ENCODE measurements around the gene SAP25.
A peak's percentile ranks its signal among the peaks of the same experiment; 100 is the strongest.

SAP25 gene

DNA sequence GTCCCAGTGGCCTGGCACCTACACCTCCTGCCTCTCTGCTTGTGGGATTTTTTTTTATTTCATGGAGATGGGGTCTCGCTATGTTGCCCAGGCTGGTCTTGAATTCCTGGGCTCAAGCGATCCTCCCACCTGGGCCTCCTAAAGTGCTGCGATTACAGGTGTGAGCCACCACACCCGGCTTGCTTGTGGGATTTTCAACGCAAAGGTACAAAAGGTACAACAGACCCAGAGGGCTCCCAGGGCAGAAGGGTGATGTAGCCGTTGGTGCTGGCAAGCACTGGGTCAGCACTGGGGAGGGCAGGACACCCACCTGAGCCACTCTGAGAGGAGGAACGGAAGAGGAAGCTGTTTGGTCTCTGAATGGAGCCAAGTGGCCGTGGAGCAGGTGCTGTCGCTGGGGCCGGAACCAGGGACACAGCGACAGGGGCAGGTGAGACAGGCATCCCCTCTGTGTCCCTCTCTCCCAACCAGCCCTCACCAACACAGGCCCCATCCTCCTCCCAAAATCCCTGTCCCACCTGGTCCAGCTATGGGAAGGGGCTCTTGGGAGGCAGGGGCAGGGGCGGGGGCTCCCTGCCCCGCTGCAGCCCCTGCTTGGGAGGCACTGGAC, 2.8 kb upstream of the SAP25 start:
- H3K4me3 Mint-ChIP-seq, result peak overlapping the region in 1 of 2 donors; percentile 35
- H3K9me3 Mint-ChIP-seq, result no peaks in the 10 kb centered on the region
- ATAC-seq (replicated peaks) (no peak), DNase-seq (no peak)
- H3K27me3 Mint-ChIP-seq, result no peaks in the 10 kb centered on the region
- peaks cover 15% of the 10 kb centered on the region for H3K36me3 Mint-ChIP-seq (ENCODE audit: insufficient read depth)
- peak overlapping the region in 1 of 2 donors; percentile 88 for H3K27ac Mint-ChIP-seq
- H3K4me1 Mint-ChIP-seq (ENCODE audit: low read depth in 2 of 2), result peaks cover 8% of the 10 kb centered on the region in 2 donors

DNA sequence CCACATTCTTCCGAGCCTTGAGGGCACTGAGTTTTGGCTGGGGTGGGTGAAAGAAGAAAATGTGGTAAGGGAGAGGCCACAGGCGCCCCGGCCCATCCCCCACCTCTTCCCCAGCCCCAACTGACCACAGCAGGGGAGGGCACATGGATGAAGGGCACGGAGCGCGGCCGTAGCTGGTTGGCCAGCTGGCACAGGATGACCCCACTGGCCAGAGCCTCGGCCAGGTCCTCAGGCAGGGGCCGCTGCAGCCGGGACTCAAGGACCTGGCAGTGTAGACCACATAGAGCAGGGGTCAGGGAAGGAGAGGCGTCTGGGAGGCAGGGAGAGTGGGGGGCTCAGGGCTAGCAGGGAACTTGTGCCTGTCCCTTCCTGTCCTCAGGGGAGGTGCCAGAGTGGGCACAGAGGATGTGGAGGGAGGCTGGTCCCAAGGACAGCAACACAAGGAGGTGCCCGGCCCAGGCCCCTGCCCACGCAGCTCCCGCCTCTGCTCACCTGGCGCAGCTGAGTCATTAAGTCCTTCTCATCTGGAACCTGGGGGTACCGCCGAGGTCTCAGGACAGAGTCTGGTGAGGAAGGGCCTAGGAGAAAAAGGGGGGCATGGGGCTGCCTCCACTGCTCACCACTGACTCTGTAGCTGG, 2.2 kb upstream of the SAP25 start:
- no peak overlapping the region for H3K4me3 Mint-ChIP-seq

DNA sequence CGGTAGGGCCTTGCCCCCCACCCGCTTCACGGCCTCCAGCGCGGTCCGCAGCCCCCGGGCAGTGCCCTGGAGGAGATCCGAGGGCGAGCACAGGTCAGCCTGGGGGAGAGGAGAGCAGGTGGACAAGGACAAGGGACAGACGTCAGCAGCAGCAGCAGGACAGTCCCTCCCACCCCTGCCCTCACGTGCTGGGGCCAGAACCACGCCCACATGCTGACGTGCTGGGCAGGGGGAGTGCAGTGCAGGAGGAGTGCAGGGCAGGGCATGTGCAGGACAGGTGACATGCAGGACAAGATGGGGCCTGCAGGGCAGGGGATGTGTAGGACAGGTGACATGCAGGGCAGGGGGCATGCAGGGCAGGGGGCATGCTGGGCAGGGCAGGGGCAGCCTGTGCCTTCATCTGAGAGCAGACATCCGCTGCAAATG, 1.5 kb upstream of the SAP25 start:
- no peaks in the 10 kb centered on the region for H3K27me3 Mint-ChIP-seq
- H3K4me1 Mint-ChIP-seq (ENCODE audit: low read depth in 2 of 2), result peaks cover 5 to 8% of the 10 kb centered on the region in 2 donors
- H3K27ac Mint-ChIP-seq, result peak overlapping the region in 1 of 2 donors; percentile 55
- ATAC-seq (replicated peaks) (no peak), DNase-seq (no peak)
- peaks cover 22% of the 10 kb centered on the region for H3K36me3 Mint-ChIP-seq (ENCODE audit: insufficient read depth)
- no peaks in the 10 kb centered on the region for H3K9me3 Mint-ChIP-seq
- H3K4me3 Mint-ChIP-seq, result no peak overlapping the region

More for the DNA sequence above, 2.2 kb upstream of the SAP25 start:
- ATAC-seq (replicated peaks) (no peak), DNase-seq (no peak)
- H3K27me3 Mint-ChIP-seq, result no peaks in the 10 kb centered on the region
- peak overlapping the region in 1 of 2 donors; percentile 88 for H3K27ac Mint-ChIP-seq
- H3K9me3 Mint-ChIP-seq, result no peaks in the 10 kb centered on the region
- peaks cover 5 to 8% of the 10 kb centered on the region in 2 donors for H3K4me1 Mint-ChIP-seq (ENCODE audit: low read depth in 2 of 2)
- peaks cover 16% of the 10 kb centered on the region for H3K36me3 Mint-ChIP-seq (ENCODE audit: insufficient read depth)

DNA sequence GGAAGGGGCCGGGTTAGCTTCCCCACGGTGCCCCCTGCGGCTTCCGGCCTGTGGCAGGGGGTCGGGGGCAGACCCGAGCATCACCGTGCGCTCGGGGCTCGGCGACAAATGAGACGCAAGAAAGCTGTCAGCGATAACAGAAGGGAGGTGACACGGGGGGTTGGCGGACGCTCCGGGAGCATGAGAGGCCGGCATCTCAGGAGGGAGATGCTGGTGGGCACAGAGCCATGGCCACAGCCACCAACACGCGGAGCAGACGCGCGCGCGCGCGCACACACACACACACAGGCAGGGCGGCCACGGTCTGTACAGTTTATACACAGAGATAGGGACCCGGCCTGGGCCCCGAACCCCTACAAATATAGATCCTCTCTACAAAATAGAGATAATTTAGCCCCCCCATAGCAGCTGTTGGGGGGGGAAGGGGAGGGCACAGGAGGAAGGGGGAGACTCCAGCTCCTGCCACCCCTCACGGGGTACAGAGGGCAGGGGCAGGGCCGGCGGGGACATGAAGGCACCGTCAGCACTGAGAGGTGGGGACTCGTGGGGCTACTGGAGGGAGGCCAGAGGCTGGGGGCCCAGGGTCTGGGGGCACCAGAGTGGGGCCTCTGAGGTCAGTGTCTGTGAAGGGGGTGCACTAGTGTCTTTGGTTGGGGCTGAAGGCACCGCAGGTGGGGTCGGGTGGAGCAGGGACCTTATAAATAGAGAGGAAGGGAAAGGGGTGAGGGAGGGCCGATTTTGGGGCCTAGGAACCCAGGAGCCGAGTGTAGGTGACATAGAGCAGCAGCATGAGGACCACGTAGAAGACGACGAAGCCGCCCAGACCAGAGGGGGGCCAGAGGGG, 884 bp upstream of the SAP25 start:
- peaks cover 25% of the 10 kb centered on the region for H3K36me3 Mint-ChIP-seq (ENCODE audit: insufficient read depth)
- peak overlapping the region in 1 of 2 donors; percentile 55 for H3K27ac Mint-ChIP-seq
- no peaks in the 10 kb centered on the region for H3K27me3 Mint-ChIP-seq
- ATAC-seq (replicated peaks), result no peak
- no peak for DNase-seq
- no peaks in the 10 kb centered on the region for H3K9me3 Mint-ChIP-seq
- no peak overlapping the region for H3K4me3 Mint-ChIP-seq
- H3K4me1 Mint-ChIP-seq (ENCODE audit: low read depth in 2 of 2), result peaks cover 5 to 8% of the 10 kb centered on the region in 2 donors

DNA sequence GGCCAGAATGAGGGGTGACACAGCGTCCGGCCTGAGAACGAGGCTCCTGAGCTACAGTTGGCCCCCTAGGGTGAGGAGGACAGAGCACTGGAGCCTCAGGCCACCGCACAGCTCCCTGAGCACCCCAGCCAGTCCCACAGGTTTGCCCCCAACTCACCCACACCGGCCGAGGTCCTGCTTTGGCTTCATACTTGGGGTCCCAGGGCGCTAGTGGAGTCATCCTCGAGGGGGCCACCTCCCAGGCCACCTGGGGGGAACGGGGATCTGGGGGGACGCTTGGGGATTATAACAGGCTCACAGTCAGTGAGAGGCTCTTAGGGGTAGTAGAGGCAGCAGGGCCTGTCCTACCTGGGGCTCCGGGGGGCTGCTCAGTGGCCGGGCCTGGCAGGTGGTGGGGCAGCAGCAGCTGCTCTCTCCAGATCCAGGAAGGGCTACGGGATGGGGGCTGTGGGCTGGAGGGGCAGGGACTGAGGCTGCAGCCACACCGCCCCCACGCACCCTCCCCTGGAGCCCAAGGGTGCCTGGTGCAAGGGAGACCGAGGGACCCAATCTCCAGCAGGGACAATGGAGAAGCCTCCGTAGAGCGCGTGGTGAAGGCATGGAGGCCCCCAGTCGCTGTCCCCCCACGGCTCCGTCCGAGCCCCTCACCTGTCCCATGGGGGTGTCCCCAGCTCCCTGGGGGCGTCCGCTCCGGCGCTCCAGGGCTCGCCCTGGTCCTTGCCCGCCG, 588 bp downstream of the SAP25 start:
- ATAC-seq (replicated peaks), result no peak
- Mint-ChIP-seq H3K4me1 (ENCODE audit: low read depth in 2 of 2) (peaks cover 17% of the 10 kb centered on the region in 2 donors), H3K27ac (peak overlapping the region in 1 of 2 donors; percentile 80), H3K4me3 (no peak overlapping the region), H3K9me3 (no peaks in the 10 kb centered on the region), H3K36me3 (ENCODE audit: insufficient read depth) (peaks cover 37% of the 10 kb centered on the region), H3K27me3 (no peaks in the 10 kb centered on the region)
- no peak for DNase-seq

DNA sequence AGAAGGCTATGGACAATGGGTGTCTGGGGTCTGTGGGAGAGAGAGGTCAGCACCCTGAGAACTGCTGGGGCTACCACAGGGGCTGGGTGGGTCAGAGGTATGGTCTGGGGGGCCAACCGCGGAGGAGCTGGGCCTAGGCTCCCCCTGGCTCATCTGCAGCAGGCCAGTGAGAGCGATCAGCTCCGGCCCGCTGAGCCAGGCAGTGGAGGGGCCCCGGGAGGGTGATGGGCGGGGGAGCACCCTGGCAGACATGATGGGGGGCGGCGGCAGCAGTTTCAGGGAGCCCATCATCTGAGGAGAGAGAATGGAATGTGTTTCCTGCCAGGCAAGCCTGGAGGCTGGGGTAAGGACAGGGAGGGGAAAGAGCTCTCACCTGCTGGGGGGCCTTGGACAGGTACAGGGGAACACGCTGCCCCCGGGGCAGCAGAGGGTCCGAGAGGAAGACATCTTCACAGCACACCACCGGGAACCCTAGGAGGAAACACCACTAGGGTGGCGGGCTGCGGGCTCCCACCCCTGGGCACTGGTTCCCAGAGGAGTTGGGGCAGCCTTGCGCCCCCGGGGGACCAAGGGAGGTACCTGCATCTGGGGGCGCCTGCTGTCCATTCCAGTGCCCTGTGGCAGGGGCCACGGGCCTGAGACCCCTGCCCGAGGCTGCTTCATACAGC, 1.3 kb downstream of the SAP25 start:
- H3K36me3 Mint-ChIP-seq (ENCODE audit: insufficient read depth), result peaks cover 38% of the 10 kb centered on the region
- H3K27ac Mint-ChIP-seq, result peak overlapping the region; percentile 31 to 80
- H3K4me1 Mint-ChIP-seq (ENCODE audit: low read depth in 2 of 2), result peaks cover 22 to 23% of the 10 kb centered on the region in 2 donors
- H3K9me3 Mint-ChIP-seq, result no peaks in the 10 kb centered on the region
- DNase-seq (no peak), ATAC-seq (replicated peaks) (no peak)
- H3K4me3 Mint-ChIP-seq, result peak overlapping the region in 1 of 2 donors; percentile 17
- H3K27me3 Mint-ChIP-seq, result no peaks in the 10 kb centered on the region

DNA sequence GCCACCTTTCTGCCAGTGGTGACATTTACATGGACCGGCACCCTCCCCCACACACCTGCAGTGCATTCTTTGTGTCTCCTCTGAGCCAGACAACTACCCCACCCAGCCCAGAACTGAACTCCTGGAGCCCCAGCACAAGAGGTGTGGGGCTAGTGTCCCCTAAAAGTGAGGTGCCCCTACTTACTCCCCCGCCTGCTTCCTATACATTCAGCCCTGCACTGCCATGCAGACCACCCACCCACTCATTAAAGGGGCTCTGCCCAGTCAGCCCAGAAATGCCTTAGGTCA, 1.9 kb downstream of the SAP25 start:
- H3K36me3 Mint-ChIP-seq (ENCODE audit: insufficient read depth), result peaks cover 41% of the 10 kb centered on the region
- no peak for DNase-seq
- H3K27ac Mint-ChIP-seq, result peak overlapping the region; percentile 31 to 80
- no peaks in the 10 kb centered on the region for H3K27me3 Mint-ChIP-seq
- no peak for ATAC-seq (replicated peaks)
- peaks cover 22 to 23% of the 10 kb centered on the region in 2 donors for H3K4me1 Mint-ChIP-seq (ENCODE audit: low read depth in 2 of 2)
- H3K9me3 Mint-ChIP-seq, result no peaks in the 10 kb centered on the region
- peak overlapping the region in 1 of 2 donors; percentile 17 for H3K4me3 Mint-ChIP-seq

DNA sequence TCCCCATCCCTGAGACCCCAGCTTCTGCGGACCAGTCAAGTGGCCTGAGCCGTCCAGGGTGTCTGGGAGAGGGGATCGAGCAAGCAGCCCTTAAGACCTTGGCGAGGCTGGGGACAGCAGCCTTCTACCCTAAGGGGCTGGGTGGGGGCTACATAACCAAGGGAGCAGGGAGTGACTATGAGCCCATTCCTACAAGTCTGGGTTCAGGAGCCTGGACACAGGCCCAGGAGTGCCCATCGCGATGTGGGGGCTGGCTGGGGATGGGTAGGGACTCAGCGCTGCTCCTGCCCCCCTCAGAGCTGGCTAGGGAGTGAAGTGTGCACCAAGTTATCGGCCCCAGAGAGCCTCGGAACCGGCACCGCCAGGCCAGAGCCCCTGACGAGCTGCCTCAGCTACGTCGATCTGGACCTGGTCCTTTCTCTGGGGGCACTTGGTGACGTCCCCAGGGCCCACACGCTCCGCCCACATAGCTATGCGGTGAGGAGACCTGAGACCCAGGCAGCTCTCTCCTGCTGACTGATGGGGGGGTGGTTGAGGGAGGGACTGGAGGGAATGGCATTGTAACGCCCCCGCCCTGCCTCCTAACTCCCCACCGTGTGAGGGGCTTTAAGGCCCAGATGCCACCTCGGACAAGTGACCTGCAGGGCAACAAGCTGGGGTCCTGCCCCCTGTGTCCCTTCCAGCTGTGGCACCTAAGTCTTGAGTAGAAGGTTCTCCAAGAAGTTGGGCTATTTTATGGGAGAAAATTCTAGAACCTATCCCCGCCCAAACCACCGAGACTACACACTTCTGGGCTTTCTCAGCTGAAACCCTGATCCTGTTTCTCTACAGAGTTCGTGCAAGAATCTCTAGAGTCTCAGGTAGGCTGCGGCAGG, 2.5 kb downstream of the SAP25 start:
- no peak for DNase-seq
- Mint-ChIP-seq H3K4me3 (peak overlapping the region in 1 of 2 donors; percentile 71), H3K27me3 (no peaks in the 10 kb centered on the region), H3K9me3 (no peaks in the 10 kb centered on the region), H3K27ac (peak overlapping the region; percentile 31 to 86), H3K36me3 (ENCODE audit: insufficient read depth) (peaks cover 47% of the 10 kb centered on the region), H3K4me1 (ENCODE audit: low read depth in 2 of 2) (peaks cover 22 to 23% of the 10 kb centered on the region in 2 donors)
- ATAC-seq (replicated peaks), result no peak

DNA sequence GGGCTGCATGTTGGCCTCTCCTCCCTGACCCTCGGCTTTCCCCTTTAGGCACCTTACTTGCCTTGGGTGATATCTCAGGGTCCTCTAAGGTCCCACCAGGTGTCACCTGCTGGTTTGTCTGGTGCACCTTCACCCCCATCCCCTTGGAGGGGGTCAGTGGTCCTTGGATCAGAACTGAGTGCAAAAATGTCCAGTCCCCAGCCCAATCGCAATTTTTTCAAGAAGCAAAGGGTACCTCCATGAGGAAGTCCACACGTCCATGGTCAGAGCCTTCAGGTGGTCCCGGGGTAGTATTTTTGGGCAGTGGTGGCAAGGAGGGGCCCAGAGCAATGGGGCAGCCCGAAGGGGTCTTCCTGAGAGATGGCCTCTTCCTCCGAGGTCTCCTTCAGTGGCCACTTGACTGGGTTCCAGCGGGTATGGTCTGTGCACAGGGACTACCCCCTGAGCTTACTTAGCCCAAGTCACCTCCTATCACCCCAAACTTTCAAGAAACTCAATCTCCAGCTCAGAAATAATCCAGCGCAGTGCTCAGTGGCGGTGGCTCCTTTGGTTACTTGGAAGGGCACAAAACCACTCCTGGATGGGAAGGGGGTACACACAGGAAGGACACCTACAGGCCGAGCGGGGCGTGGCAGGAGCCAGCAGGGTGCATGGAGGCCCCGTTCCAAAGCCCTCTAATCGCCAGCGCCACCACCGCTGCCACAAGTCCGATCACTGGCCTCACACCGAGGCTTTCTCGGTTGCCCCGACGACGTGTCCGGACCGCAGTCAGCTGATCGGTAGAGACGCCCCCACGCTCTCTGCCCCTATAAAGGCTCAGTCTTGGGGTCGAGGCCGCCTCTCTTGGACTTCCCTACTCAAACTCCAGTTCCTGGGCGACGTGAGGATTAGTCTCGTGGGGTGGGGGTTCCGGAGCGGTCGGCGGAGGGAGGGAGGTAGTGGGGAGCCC, 4.5 kb downstream of the SAP25 start:
- no peaks in the 10 kb centered on the region for H3K9me3 Mint-ChIP-seq
- ATAC-seq (replicated peaks) (peak; percentile 26), DNase-seq (peak; percentile 38 to 48 (median 40))
- peak overlapping the region; percentile 56 to 71 for H3K4me3 Mint-ChIP-seq
- H3K4me1 Mint-ChIP-seq (ENCODE audit: low read depth in 2 of 2), result peaks cover 22 to 26% of the 10 kb centered on the region in 2 donors
- H3K36me3 Mint-ChIP-seq (ENCODE audit: insufficient read depth), result peaks cover 56% of the 10 kb centered on the region
- peak overlapping the region; percentile 21 to 42 for H3K27ac Mint-ChIP-seq
- H3K27me3 Mint-ChIP-seq, result no peaks in the 10 kb centered on the region

DNA sequence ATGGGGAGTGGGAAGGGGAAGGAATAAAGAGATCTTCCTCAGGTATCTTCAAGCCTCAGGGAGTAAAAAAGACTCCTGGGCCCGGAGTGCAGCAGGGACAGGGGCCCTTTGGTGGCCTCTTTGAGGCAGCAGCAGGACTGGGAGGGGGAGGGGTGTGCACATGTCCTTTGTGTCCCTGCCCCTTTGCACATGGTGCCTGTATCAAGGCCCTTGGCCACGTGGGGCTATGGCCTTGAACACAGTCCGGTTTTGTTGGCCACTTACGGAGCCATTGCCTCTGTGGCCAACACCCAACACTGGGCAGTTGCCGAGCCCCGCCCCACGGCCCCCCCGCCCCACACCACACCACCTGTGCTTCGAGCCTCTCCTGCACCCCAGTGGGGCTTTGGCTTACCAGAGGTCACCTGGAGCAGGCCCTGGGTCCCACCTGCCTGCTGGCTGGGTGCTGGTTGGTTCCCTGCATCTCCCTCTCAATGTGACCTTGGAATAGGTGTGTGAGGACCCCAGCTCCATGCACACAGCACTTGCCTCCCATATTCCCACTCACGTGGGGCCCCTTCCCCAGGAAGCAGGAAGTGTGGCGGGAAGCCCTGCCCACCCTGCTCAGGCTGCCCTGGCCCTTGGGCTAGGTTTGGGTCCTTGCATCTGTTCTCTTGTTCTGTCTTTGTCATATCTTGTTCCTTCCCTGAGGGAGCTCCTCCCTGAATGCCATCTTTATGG, 5.4 kb downstream of the SAP25 start:
- ATAC-seq (replicated peaks) (no peak), DNase-seq (no peak)
- H3K4me3 Mint-ChIP-seq, result no peak overlapping the region
- H3K4me1 Mint-ChIP-seq (ENCODE audit: low read depth in 2 of 2), result peaks cover 28 to 32% of the 10 kb centered on the region in 2 donors
- no peaks in the 10 kb centered on the region for H3K27me3 Mint-ChIP-seq
- H3K9me3 Mint-ChIP-seq, result no peaks in the 10 kb centered on the region
- H3K36me3 Mint-ChIP-seq (ENCODE audit: insufficient read depth), result peaks cover 59% of the 10 kb centered on the region
- peak overlapping the region; percentile 42 to 49 for H3K27ac Mint-ChIP-seq

DNA sequence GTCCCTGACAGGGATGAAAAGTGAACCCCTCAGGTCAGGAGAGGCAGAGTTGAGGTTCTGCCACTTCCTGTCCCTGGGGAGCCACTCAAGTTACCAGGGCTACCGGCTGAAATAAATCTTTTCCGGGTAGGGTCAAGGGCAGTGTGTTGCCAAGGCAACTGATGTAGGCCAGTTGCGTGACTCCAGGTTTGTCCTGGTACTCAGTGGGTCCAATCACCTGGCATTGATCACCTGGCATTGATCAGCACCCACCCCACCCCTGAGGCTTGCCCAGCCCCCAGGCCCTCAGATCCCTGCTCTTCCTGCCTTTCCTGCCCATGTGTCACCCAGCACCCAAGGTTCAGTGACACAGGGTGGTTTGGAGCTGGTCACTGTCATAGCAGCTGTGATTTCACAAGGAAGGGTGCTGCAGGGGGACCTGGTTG, 5.9 kb downstream of the SAP25 start:
- peaks cover 26 to 32% of the 10 kb centered on the region in 2 donors for H3K4me1 Mint-ChIP-seq (ENCODE audit: low read depth in 2 of 2)
- H3K27ac Mint-ChIP-seq, result peak overlapping the region in 1 of 2 donors; percentile 49
- peaks cover 56% of the 10 kb centered on the region for H3K36me3 Mint-ChIP-seq (ENCODE audit: insufficient read depth)
- no peaks in the 10 kb centered on the region for H3K9me3 Mint-ChIP-seq
- ATAC-seq (replicated peaks) (no peak), DNase-seq (no peak)
- H3K4me3 Mint-ChIP-seq, result no peak overlapping the region
- no peaks in the 10 kb centered on the region for H3K27me3 Mint-ChIP-seq
